SU-DHL-6 (cell line): ENCODE measurements around the gene OR52N2.

Source experiments
- H2AFZ ChIP-seq: fragments of 200-600 bp; sonication (generic); 2 replicates; pipeline ENCODE4 v1.6.1; 2014; ENCODE audit warnings: low read depth, mild to moderate bottlenecking, moderate library complexity, mixed read lengths, antibody characterized with exemption, low read length; ENCODE audit not compliant: severe bottlenecking
- H3F3A ChIP-seq: fragments of 200-600 bp; shearing (Covaris generic); 2 replicates; pipeline ENCODE4 v1.6.0; 2016; ENCODE audit warnings: antibody characterized with exemption, mild to moderate bottlenecking; ENCODE audit not compliant: insufficient read depth
- H3K27ac ChIP-seq: fragments of 200-600 bp; sonication (generic); 2 replicates; pipeline ENCODE4 v1.5.1; 2016; ENCODE audit warnings: low read depth, mild to moderate bottlenecking, low read length, moderate library complexity, mixed read lengths
- H3K27me3 ChIP-seq: fragments of 200-600 bp; sonication (generic), shearing (Covaris generic); 2 replicates; pipeline ENCODE4 v1.6.0; 2014; ENCODE audit warnings: mild to moderate bottlenecking, low read length
- H3K36me3 ChIP-seq: fragments of 200-600 bp; sonication (generic); 2 replicates; pipeline ENCODE4 v1.6.1; 2014; ENCODE audit warnings: mild to moderate bottlenecking, low read length, mixed read lengths
- H3K4me2 ChIP-seq: fragments of 300-600, 200-600 bp; shearing (Covaris generic), sonication (generic); 2 replicates; pipeline ENCODE4 v1.6.0; 2014; ENCODE audit warnings: low read length, low read depth, mild to moderate bottlenecking; ENCODE audit not compliant: poor library complexity, severe bottlenecking
- H3K4me3 ChIP-seq: fragments of 200-600 bp; sonication (generic); 2 replicates; pipeline ENCODE4 v1.5.1; 2014; ENCODE audit warnings: antibody characterized with exemption, low read length, mild to moderate bottlenecking, mixed read lengths; ENCODE audit not compliant: insufficient read depth, poor library complexity, severe bottlenecking
- H3K79me2 ChIP-seq: fragments of 200-600 bp; sonication (generic); 2 replicates; pipeline ENCODE4 v1.6.1; 2014; ENCODE audit warnings: mild to moderate bottlenecking, low read length, moderate library complexity; ENCODE audit not compliant: insufficient read depth
- H3K9ac ChIP-seq: fragments of 200-600 bp; sonication (generic); 2 replicates; pipeline ENCODE4 v1.7.0; 2014; ENCODE audit warnings: mild to moderate bottlenecking, low read length
- H3K9me2 ChIP-seq: fragments of 200-600 bp; sonication (generic); replicated peaks from 2 replicates; pipeline ENCODE4 v1.6.1; 2014; ENCODE audit warnings: low read length; ENCODE audit not compliant: insufficient read depth
- H3K9me3 ChIP-seq: fragments of 200-600 bp; sonication (generic); 2 replicates; pipeline ENCODE4 v1.6.1; 2014; ENCODE audit warnings: low read length, mixed read lengths; ENCODE audit not compliant: insufficient read depth
- H4K20me1 ChIP-seq: fragments of 200-600 bp; sonication (generic); 2 replicates; pipeline ENCODE4 v1.6.1; 2014; ENCODE audit warnings: low read depth, mild to moderate bottlenecking, antibody characterized with exemption, low read length, moderate library complexity, mixed read lengths
- CTCF ChIP-seq: fragments of 200-600 bp; sonication (generic); IDR thresholded peaks from one replicate; pipeline ENCODE4 v1.5.1; 2017; ENCODE audit warnings: antibody characterized with exemption, mild to moderate bottlenecking, low read length, moderate library complexity; ENCODE audit not compliant: insufficient read depth, poor library complexity, severe bottlenecking
- EZH2phosphoT487 ChIP-seq: fragments of 200-600 bp; sonication (generic), shearing (Covaris generic); conservative IDR thresholded peaks from 2 replicates; pipeline ENCODE4 v1.6.1; 2018; ENCODE audit warnings: mild to moderate bottlenecking, antibody characterized with exemption, low read length, moderate library complexity, mixed read lengths

The OR52N2 gene

GRCh38 chr11:5796541-5796940 lies 12.2 kb upstream of the OR52N2 start:
- Histone ChIP-seq H3K9ac (no peak overlapping the region), H3K27me3 (no peaks in the 10 kb centered on the region), H2AFZ (no peak overlapping the region), H3K9me3 (no peaks in the 10 kb centered on the region), H3K79me2 (no peaks in the 10 kb centered on the region), H4K20me1 (no peaks in the 10 kb centered on the region), H3K36me3 (no peaks in the 10 kb centered on the region), H3K4me3 (no peak overlapping the region), H3K4me2 (no peak overlapping the region), H3K27ac (no peak overlapping the region), H3K9me2 (no peaks in the 10 kb centered on the region), H3F3A (no peaks in the 10 kb centered on the region)
- TF ChIP-seq CTCF (no peak), EZH2phosphoT487 (no peak)

GRCh38 chr11:5803982-5804381 lies 4.7 kb upstream of the OR52N2 start:
- Histone ChIP-seq H3K79me2 (no peaks in the 10 kb centered on the region), H2AFZ (no peak overlapping the region), H3K9me2 (no peaks in the 10 kb centered on the region), H3K27me3 (no peaks in the 10 kb centered on the region), H3K9me3 (no peaks in the 10 kb centered on the region), H3K9ac (no peak overlapping the region), H3K4me2 (no peak overlapping the region), H3K27ac (no peak overlapping the region), H4K20me1 (no peaks in the 10 kb centered on the region), H3K4me3 (no peak overlapping the region), H3K36me3 (no peaks in the 10 kb centered on the region), H3F3A (no peaks in the 10 kb centered on the region)
- no peak for TF ChIP-seq CTCF
- no peak for TF ChIP-seq EZH2phosphoT487

- Histone ChIP-seq H4K20me1 (no peaks in the 10 kb centered on the region), H2AFZ (no peak overlapping the region), H3K27me3 (no peaks in the 10 kb centered on the region), H3K27ac (no peak overlapping the region), H3K36me3 (no peaks in the 10 kb centered on the region), H3K9me3 (no peaks in the 10 kb centered on the region), H3K9ac (no peak overlapping the region), H3K4me2 (no peak overlapping the region), H3K4me3 (no peak overlapping the region), H3K79me2 (no peaks in the 10 kb centered on the region), H3F3A (no peaks in the 10 kb centered on the region), H3K9me2 (no peaks in the 10 kb centered on the region)
- TF ChIP-seq EZH2phosphoT487, result no peak
- TF ChIP-seq CTCF, result no peak
These were observed 1.1 kb upstream of the OR52N2 start for GRCh38 chr11:5807580-5807979.

GRCh38 chr11:5809122-5809519 lies 397 bp downstream of the OR52N2 start:
- Histone ChIP-seq H3K4me3 (no peak overlapping the region), H3K79me2 (no peaks in the 10 kb centered on the region), H3K4me2 (no peak overlapping the region), H3F3A (no peaks in the 10 kb centered on the region), H2AFZ (no peak overlapping the region), H3K9me2 (no peaks in the 10 kb centered on the region), H3K9me3 (no peaks in the 10 kb centered on the region), H3K27ac (no peak overlapping the region), H3K27me3 (no peaks in the 10 kb centered on the region), H3K9ac (no peak overlapping the region), H3K36me3 (no peaks in the 10 kb centered on the region), H4K20me1 (no peaks in the 10 kb centered on the region)
- TF ChIP-seq CTCF (no peak), EZH2phosphoT487 (no peak)
